Brain microvascular endothelial cell (primary cell): ENCODE measurements around the gene EPHA3.

Experiments used
- DNase-seq: peaks from one replicate; pipeline ENCODE4 v3.0.0-alpha.2; 2020
- H3K27ac ChIP-seq: fragments of 250-450 bp; sonication (Bioruptor Pico); 2 replicates; pipeline ENCODE4 v1.5.1; 2020; ENCODE audit warnings: mild to moderate bottlenecking, moderate library complexity
- H3K27me3 ChIP-seq: fragments of 250-450 bp; sonication (Bioruptor Pico); replicated peaks from 2 replicates; pipeline ENCODE4 v1.5.1; 2020; ENCODE audit warnings: mild to moderate bottlenecking
- H3K36me3 ChIP-seq: fragments of 250-450 bp; sonication (Bioruptor Pico); replicated peaks from 2 replicates; pipeline ENCODE4 v1.5.1; 2020; ENCODE audit warnings: mild to moderate bottlenecking
- H3K4me3 ChIP-seq: 2 replicates; pipeline ENCODE4 v1.5.1; 2011; ENCODE audit warnings: low read depth, mild to moderate bottlenecking, control low read depth, low read length, moderate library complexity
- in situ Hi-C: cut with HindIII; loops from 2 replicates; pipeline ENCODE4 v1.10.0; 2017; ENCODE audit warnings: low sequenced_read_pairs, low pct_ligation_motif_present
- TF ChIP-seq, protein P1 (sequence below): IDR thresholded peaks from 2 replicates; pipeline ENCODE4 v1.5.1; 2011; ENCODE audit warnings: low read depth, mild to moderate bottlenecking, moderate library complexity, low read length, control low read depth, inconsistent platforms; ENCODE audit errors: missing control alignments

EPHA3 gene

DNA sequence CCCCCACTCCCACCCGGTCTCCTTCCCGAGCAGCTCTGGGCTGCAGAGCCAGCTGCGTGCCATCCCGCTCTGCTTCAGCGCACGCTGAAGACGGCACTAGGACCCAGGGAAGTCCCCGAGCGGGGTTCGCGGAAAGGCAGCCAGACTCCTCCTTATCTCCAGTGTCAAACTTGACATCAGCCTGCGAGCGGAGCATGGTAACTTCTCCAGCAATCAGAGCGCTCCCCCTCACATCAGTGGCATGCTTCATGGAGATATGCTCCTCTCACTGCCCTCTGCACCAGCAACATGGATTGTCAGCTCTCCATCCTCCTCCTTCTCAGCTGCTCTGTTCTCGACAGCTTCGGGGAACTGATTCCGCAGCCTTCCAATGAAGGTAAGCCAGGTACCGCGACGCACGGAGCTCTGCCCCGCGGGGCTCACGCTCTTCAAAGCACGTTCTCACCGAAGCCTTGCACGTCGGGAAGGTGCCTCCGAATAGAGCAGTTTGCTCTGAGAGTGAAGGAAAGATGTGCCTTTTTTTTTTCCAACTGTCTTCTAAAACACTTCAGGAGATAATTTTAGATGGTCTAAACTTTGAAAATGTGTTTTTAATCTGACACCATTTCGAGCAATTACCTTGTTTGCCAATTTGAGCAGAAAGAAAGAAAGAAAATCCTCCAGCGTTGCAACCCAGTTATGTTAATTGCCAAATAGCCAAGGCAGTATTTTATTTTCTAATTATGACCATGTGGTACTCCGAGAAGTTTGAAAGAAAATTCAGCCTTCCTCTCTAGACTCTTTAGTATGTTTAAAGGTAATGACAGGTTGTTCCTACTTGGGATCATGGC lies at the start of gene EPHA3:
EPHA3 (plus strand) TSS at position 161 of the 830 bp plus-strand sequence; CDS start at position 289, 128 bp downstream.
- Histone ChIP-seq H3K4me3 (peak within 1 kb of the TSS; percentile 70), H3K27ac (no peak within 1 kb of the TSS), H3K27me3 (no peaks in the 10 kb centered on the region), H3K36me3 (no peaks in the 10 kb centered on the region)
- TF ChIP-seq, protein P1, sequence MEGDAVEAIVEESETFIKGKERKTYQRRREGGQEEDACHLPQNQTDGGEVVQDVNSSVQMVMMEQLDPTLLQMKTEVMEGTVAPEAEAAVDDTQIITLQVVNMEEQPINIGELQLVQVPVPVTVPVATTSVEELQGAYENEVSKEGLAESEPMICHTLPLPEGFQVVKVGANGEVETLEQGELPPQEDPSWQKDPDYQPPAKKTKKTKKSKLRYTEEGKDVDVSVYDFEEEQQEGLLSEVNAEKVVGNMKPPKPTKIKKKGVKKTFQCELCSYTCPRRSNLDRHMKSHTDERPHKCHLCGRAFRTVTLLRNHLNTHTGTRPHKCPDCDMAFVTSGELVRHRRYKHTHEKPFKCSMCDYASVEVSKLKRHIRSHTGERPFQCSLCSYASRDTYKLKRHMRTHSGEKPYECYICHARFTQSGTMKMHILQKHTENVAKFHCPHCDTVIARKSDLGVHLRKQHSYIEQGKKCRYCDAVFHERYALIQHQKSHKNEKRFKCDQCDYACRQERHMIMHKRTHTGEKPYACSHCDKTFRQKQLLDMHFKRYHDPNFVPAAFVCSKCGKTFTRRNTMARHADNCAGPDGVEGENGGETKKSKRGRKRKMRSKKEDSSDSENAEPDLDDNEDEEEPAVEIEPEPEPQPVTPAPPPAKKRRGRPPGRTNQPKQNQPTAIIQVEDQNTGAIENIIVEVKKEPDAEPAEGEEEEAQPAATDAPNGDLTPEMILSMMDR = no peak
- in situ Hi-C loops = no loop called here
- peak; percentile 84 for DNase-seq

DNA sequence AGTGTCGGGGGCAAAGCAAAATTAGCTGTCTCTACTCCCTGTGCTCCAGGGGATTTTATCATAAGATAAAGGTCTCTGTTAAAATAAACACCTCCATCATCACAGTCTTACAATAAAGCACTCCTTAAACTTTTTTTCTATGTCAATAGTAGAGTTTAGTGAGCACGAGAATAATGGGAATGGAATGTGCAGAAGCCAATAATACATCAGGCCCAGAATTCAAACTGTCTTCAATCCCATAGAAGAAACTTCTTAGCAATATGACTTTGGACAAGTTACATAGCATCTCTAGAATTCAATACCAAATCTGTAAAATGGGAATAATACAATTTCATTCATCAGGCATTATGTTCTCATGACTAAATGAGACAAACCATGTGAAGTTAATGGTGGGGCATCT lies 49.0 kb upstream of the EPHA3 start:
- no peak for DNase-seq
- in situ Hi-C loops = no loop called here
- TF ChIP-seq, protein P1 = no peak
- H3K27ac ChIP-seq = no peak overlapping the region
- no peaks in the 10 kb centered on the region for H3K27me3 ChIP-seq
- H3K4me3 ChIP-seq = no peak overlapping the region
- H3K36me3 ChIP-seq = no peaks in the 10 kb centered on the region

GRCh38 chr3:89059211-89059925 lies 48.1 kb upstream of the EPHA3 start:
- TF ChIP-seq, protein P1 = no peak
- H3K27me3 ChIP-seq = no peaks in the 10 kb centered on the region
- no peak overlapping the region for H3K27ac ChIP-seq
- H3K4me3 ChIP-seq = no peak overlapping the region
- H3K36me3 ChIP-seq = no peaks in the 10 kb centered on the region
- DNase-seq = peak; percentile 87
- in situ Hi-C loops = no loop called here

DNA sequence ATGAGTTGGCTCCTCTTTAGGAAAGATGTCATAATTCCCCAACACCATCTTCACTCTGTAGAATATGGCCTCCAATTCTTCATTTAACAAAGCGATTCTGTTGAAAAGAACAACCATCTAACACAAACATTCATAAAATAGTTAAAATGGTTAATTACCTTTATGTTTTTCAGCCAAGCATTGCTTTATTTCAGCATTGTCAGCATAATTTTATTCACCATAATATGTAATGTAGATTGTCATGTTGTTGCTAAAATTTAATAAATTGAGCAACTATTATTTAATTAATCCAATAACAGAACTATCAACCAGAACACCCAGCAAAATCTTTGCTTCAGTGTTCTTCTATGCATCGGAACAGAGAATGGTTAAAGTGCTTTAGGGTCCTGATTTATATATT lies 46.2 kb upstream of the EPHA3 start:
- no peaks in the 10 kb centered on the region for H3K27me3 ChIP-seq
- no peak overlapping the region for H3K27ac ChIP-seq
- in situ Hi-C loops = no loop called here
- TF ChIP-seq, protein P1 = no peak
- H3K36me3 ChIP-seq = no peaks in the 10 kb centered on the region
- DNase-seq = no peak
- H3K4me3 ChIP-seq = no peak overlapping the region

GRCh38 chr3:89067736-89068135 lies 39.7 kb upstream of the EPHA3 start:
- DNase-seq = no peak
- TF ChIP-seq, protein P1 = no peak
- Histone ChIP-seq H3K27ac (no peak overlapping the region), H3K36me3 (no peaks in the 10 kb centered on the region), H3K27me3 (no peaks in the 10 kb centered on the region), H3K4me3 (no peak overlapping the region)
- in situ Hi-C loops = no loop called here
